Measurements from ENCODE around the gene MAB21L1.

The MAB21L1 gene

GRCh38 chr13:35475960-35476943 lies at the start of gene MAB21L1:
Gene MAB21L1 (minus strand): TSS chr13:35476689. CDS start chr13:35476138, 551 bp downstream.
- peak; percentile 90 for DNase-seq

- DNase-seq, result no peak
Observed at GRCh38 chr13:35524171-35524570, 47.7 kb upstream of the MAB21L1 start.

- no peak for DNase-seq
Observed at GRCh38 chr13:35518337-35518946, 42.0 kb upstream of the MAB21L1 start.

DNA sequence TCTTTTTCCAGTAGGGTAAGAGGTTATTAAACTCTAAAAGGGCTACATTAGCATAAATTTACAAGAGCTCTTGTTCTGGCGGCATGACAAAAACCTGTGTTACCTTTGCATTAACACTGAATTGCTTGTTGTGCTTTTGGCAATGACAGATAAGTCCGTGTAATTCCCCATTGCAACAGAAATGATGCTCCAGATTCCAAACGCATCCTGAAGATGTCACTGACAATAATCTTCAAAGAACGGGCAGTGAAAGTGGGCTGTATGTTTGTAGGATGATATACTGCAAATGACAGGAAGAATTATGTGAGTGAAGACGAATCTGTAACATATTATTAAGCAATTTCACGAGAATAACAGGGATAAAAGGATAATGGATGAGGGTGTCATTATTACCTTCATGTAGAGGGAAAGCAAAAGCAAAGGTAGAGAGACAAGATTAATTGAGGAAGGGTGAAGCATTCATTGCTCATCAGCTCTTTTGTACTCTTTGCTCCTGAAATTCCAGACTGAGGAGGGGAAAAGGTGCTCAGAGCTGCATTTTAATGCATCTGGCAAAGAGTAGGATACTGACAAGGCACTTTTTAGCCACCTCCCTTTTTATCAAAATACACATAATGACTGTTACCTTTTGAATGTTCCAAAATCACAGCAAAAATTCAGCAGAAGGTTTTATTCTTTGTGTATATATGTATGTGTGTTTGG lies 38.5 kb upstream of the MAB21L1 start:
- no peak for DNase-seq

DNA sequence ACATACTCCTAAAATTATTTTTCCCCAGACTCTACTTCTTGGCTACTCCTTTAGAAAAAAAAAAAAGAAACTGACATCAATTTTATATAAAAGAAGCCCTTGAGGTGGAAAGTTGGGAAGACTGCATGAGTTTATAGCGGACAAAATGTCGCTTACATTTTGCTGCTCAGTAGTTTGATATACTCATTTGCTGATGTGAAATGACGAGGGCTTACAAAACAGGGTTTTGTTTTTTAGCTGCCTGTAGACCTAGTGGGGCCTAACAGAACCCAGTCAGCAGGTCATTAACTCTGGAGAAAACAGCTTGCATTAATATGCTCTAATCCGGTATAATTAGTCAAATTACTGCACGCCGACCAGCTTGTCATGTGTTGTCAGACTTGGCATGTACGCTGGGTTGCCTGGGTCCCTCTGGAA lies 37.6 kb upstream of the MAB21L1 start:
- no peak for DNase-seq

DNA sequence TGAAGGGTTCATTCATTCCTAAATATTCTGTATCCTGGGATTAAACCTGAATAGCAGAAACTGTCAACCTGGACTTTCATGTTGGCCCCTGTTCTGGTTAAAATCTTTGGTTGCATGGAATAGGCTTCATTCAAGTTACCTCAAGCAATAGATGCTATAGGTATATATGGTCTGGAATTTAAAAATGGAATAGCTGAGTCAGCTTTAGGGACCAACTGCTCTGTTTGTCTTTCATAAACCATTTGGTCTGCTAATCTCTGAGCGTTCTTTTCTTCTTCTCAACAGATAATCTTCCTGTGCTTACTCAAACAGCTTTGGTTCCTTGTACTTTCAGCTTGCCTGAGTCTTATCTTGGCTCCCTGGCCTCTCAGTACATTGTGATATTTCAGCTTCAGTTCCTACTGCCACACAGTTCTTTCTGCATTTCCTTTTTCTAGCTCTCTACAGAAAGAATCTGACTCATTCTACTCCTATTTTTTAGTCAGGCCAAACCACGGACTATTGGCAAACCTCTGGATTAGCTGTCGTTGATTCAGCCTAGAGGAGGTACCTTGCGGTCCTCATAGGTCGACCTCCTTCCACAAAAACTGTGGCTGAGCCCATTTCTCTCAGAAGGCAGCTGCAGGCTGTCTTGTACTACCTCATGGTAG lies 35.9 kb upstream of the MAB21L1 start:
- DNase-seq, result peak; percentile 29

DNA sequence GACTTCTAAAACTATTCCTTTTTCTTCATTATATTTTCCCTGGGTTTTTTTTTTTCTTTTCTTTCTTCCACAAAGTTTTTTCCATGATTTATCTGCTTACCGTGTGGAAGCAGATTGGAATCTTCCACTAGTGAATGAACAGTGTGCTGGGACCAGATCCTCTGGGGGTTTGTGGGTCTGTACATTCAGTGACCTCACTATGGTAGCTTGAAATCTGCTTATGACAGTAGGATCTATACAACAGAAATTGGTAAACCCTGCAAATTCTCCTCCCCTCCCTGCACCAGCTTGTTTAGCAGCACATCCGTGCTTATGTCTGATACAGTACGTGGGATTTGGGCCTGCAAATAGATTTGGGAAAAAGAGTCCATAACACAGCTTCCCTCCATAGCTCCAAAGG lies 26.0 kb upstream of the MAB21L1 start:
- no peak for DNase-seq

DNA sequence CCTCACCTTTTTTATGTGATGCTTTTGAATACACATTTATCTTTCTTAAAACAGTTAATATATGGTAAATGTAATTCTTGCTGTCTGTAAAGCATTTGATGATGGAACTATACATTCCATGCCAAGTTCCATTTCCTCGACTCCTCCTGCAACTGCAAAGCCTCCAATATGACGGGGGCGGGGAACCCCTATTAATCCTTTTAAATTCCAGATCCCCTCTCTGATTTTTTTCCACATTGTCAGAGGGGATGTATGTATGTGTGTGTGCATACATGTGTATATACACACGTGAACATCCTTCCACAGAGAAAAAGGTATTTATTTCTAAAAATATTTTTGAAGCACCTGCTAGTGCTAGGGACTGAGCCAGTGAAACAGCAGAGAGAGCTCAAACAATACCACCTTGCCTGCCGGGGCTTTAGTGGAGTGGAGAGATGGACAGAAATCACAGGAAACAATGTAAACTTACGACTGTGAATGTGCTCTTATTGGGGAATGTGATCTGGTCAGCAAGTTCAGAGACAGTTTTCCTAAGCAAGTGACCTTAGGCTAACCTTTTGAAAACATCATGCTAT lies 25.3 kb upstream of the MAB21L1 start:
- DNase-seq, result no peak

- no peak for DNase-seq
Observed at GRCh38 chr13:35500144-35500543, 23.7 kb upstream of the MAB21L1 start.

DNA sequence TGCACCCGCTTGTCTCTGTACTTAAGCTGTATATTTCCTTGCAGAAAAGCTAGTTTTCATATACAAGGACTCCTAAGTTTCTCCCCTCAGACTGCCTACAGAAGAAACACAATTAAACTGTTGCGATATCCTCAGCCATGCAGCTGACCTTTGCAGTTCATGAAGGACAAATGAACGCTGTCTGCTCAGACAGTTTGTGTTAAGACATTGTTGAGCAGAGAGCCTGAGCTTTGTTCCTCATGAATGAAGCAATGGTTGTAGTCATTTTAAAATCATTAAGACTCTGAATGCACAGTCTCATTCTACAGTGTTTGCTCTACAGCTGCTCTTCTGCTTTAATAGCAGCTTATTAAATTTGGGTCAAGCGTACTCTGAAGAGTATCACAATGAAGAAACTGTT lies 23.2 kb upstream of the MAB21L1 start:
- DNase-seq, result no peak

DNA sequence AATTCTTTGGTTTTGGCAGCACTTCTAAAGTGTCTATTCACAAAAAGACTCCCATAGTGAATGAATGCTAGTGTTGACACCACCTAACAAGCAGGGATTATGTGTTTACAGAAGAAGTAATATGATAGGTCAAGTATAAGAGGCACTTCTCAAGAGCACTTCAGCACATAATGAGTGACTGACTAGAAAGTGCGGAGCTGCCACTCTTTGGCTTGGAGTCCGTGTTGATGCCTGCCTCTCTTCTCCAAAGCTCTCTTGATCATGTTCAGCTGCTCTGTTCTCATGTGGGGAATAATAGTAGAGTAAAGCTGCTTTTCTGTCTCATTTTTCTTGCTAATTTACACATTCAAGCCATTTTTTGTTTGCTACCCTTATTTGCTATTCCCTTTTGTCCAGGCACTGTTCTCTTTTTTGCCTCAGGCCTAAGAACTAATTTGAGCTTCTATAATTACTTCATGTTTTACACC lies 22.7 kb upstream of the MAB21L1 start:
- DNase-seq, result no peak

DNA sequence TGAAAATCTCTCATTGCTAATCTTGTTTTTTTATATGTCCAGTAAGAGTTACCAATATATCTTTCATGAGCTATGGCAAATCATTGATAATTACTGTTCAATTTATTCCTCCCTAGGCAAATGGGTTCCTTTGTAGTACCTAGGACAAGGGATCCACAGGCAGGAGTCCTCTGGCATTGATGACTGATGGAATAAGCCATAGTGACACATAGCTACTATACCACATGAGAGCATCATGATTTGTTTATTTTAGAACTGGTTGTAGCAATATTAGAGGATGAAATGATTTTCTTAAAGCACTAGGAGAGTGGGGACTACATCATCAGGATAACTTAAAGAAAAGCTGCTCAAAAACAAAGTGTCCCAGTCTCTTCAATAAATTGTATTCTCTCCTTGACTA lies 21.7 kb upstream of the MAB21L1 start:
- no peak for DNase-seq

DNA sequence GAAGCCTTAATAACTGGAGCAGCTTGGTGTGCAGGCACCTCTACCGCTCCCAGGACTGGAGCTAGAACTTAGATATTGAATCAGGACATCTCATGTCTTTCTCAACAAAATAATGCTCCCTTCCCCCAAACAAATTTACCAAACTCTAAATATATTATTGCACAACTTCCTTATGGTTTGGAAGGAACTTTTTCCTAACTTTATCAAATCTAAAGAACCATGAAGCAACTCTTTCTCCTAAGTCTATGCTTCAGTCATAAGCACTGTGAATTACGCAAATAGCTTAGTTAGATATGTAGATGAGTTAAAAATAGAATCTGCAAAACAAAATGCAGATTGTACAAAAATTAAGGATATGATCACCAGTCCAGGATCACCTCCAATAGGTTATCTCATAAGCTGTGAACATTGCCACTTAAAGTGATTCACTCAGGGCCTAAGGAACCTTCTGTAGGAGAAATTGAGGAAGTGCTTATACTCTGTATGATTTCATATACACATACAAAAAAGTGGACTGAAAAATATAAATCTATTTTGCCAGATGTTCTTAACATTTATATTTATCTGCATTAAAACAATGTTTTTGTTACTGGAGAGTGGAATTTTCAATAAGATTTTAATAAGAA lies 20.4 kb upstream of the MAB21L1 start:
- DNase-seq, result no peak

- DNase-seq, result no peak
Observed at GRCh38 chr13:35496006-35496405, 19.5 kb upstream of the MAB21L1 start.

DNA sequence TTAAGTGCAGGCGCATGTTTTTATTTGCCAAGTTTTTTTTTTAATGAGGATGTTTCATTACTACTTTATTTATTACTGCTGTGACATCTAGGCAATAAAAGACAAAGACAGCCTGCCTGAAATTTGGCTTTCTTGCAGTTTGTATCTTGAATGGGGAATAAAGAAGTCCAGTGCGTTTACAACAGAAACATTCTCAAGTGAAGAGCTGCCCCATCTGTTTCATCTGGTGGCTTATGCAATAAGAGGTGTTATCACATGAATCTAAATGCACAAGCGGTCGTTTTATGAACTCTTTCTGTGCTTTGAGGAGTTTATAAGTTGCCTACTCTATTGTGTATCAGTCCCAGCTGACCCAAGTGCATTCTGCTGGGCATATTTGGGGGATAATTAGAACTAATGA lies 12.6 kb upstream of the MAB21L1 start:
- DNase-seq, result no peak

DNA sequence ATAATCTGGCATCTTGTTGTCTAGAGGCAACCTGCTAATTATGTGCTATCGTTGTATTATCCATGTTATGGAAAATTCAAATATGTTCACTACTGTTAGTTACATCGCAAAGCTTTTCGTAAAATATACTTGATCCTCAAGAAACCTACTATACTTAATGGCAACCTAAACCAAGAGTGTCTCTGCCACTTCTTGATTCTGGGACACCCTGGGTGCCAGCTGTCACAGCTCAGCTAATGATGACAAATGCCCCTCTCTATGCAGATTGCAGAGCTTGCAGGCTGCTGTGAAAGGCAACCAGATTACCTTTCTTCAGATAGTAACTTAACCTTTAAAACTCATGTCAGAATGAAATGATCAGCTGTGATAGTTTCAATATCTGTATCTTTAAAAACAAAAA lies 8.9 kb upstream of the MAB21L1 start:
- DNase-seq, result no peak

DNA sequence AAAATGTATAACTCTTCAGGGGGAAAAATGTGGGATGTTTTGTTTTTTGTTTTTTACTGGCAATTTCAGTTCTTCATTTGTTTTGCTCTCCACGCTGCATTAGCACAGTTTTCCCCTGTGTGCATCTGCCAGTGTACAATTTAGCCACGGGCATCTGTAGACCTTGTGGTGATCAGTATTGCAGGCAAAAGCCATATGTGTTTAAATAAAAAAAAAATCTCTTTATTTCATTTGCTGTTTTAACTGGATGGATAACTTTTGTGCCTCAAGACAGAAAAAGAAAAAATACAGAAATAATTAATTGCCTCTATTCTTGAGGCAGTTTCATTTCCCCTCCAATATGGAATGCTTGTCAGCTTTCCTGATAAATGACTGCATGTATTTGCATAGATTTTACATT lies 7.9 kb upstream of the MAB21L1 start:
- DNase-seq, result no peak

GRCh38 chr13:35483761-35484160 lies 7.3 kb upstream of the MAB21L1 start:
- no peak for DNase-seq

DNA sequence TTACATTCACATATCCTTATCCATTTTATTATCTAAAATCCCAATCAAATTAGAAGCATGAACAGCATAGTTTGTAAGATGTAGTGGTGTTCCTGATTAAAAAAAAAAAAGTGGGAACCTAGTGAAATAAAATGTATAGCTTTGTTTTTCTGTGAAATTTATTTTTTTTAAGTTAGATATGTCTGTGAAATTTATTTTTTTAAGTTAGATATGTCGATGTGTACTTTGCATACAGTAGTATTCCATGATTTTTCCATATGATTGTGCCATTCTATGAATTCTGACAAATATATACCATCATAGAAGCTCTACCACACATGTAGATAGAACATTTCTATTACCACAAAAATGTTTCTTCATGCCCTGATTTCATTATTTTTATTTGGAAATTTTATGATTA lies 6.0 kb upstream of the MAB21L1 start:
- DNase-seq, result no peak

DNA sequence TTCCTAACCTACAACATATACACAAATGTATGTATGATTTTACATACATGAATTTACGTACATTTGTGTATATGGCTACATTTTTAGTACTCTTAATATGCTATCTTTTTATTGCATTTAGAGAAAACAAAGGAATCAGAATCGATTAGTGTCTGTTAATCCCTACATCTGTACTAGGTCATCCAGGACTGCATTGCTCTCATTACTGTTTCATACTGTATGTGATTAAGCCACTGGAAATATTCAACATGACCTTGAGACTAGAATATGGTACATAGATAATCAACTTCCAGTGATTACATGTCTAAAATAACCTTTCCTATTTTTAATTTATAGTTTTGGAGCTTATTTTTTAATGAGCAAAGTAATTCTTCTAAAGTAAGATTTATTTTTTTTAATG lies 5.3 kb upstream of the MAB21L1 start:
- no peak for DNase-seq

- no peak for DNase-seq
Observed at GRCh38 chr13:35480346-35480745, 3.9 kb upstream of the MAB21L1 start.

GRCh38 chr13:35479706-35480105 lies 3.2 kb upstream of the MAB21L1 start:
- no peak for DNase-seq

Data from right hindlimb (tissue), 1 donor.